Measurements from ENCODE around the gene ZNF724. TPM values are rescaled to one million over a fixed set of nuclear protein-coding genes. Genes with fewer than 3 reads are reported as not detected.
"Not testable (repeated sequence)": the region's sequence is repeated elsewhere in the genome, so short reads cannot be mapped to it uniquely, and the experiment has no call there.

The ZNF724 gene
- total RNA-seq, 4 donors from 2014 or later: 0.22 to 1.4 (median 0.82) TPM

- DNase-seq (ENCODE audit: low spot score in 2 of 2): no peak
- Histone ChIP-seq H3K9me3 (peaks cover 0 to 10% (median 0%) of the 10 kb centered on the region in 4 donors), H3K4me1 (no peaks in the 10 kb centered on the region), H3K27me3 (no peaks in the 10 kb centered on the region), H3K27ac (no peak overlapping the region), H3K36me3 (no peaks in the 10 kb centered on the region), H3K4me3 (no peak overlapping the region)
- WGBS, 2 donors: 92 to 98% methylated on average over 1 of the region's 1 CpG
- TF ChIP-seq CTCF (IDR thresholded peaks at IDR 0.05): no peak
- no peak for TF ChIP-seq POLR2A (IDR thresholded peaks at IDR 0.05)
- no peak for TF ChIP-seq EP300 (IDR thresholded peaks at IDR 0.05)
Measured at GRCh38 chr19:23285948-23286347, 35.8 kb upstream of the ZNF724 start.

- H3K36me3 ChIP-seq; H3K4me3 ChIP-seq; H3K9me3 ChIP-seq; DNase-seq (ENCODE audit: low spot score in 2 of 2); H3K27ac ChIP-seq; H3K4me1 ChIP-seq; H3K27me3 ChIP-seq: not testable (repeated sequence)
- 91 to 92% methylated on average over 2 of the region's 2 CpGs for WGBS, 2 donors
Measured at GRCh38 chr19:23285326-23285725, 35.1 kb upstream of the ZNF724 start.

GRCh38 chr19:23283925-23284324 lies 33.7 kb upstream of the ZNF724 start:
- no peaks in the 10 kb centered on the region for H3K9me3 ChIP-seq
- H3K4me3 ChIP-seq: no peak overlapping the region
- no peaks in the 10 kb centered on the region for H3K4me1 ChIP-seq
- DNase-seq (ENCODE audit: low spot score in 2 of 2): peak in 1 of 2 donors; percentile 51
- no peaks in the 10 kb centered on the region for H3K27me3 ChIP-seq
- no peak overlapping the region for H3K27ac ChIP-seq
- no peaks in the 10 kb centered on the region for H3K36me3 ChIP-seq
- TF ChIP-seq CTCF (IDR thresholded peaks at IDR 0.05) (peak in 4 of 5 experiments; percentile 42 to 59 (median 50)), EP300 (IDR thresholded peaks at IDR 0.05) (no peak)
- WGBS, 2 donors: 11 to 17% methylated on average over 6 of the region's 6 CpGs

- H3K36me3 ChIP-seq: no peaks in the 10 kb centered on the region
- no peaks in the 10 kb centered on the region for H3K27me3 ChIP-seq
- no peak for DNase-seq (ENCODE audit: low spot score in 2 of 2)
- no peaks in the 10 kb centered on the region for H3K4me1 ChIP-seq
- TF ChIP-seq EP300 (IDR thresholded peaks at IDR 0.05) (no peak), CTCF (IDR thresholded peaks at IDR 0.05) (no peak), POLR2A (IDR thresholded peaks at IDR 0.05) (no peak)
- no peak overlapping the region for H3K4me3 ChIP-seq
- WGBS, 2 donors: 79 to 85% methylated on average over 4 of the region's 4 CpGs
- no peak overlapping the region for H3K27ac ChIP-seq
- H3K9me3 ChIP-seq: no peaks in the 10 kb centered on the region
Measured at GRCh38 chr19:23281663-23282276, 31.6 kb upstream of the ZNF724 start.

- H3K4me3 ChIP-seq; H3K9me3 ChIP-seq; DNase-seq (ENCODE audit: low spot score in 2 of 2); H3K27ac ChIP-seq; H3K36me3 ChIP-seq; H3K27me3 ChIP-seq; H3K4me1 ChIP-seq: not testable (repeated sequence)
- WGBS, 2 donors: 43 to 68% methylated on average over 3 of the region's 3 CpGs
Measured at GRCh38 chr19:23278118-23278517, 27.9 kb upstream of the ZNF724 start.

- H3K36me3 ChIP-seq: peaks cover 0 to 11% (median 0%) of the 10 kb centered on the region in 3 donors
- TF ChIP-seq EP300 (IDR thresholded peaks at IDR 0.05) (peak in 1 of 2 donors; percentile 91), CTCF (IDR thresholded peaks at IDR 0.05) (no peak), POLR2A (IDR thresholded peaks at IDR 0.05) (peak; percentile 43 to 79)
- 0 to 1% methylated on average over 34 to 42 of the region's 50 CpGs for WGBS, 2 donors
- peak overlapping the region; percentile 85 to 90 (median 88) for H3K27ac ChIP-seq
- peaks cover 0 to 15% (median 4%) of the 10 kb centered on the region in 4 donors for H3K4me1 ChIP-seq
- no peaks in the 10 kb centered on the region for H3K27me3 ChIP-seq
- DNase-seq (ENCODE audit: low spot score in 2 of 2): peak; percentile 88 to 93
- no peaks in the 10 kb centered on the region for H3K9me3 ChIP-seq
- peak overlapping the region; percentile 68 to 93 (median 83) for H3K4me3 ChIP-seq
Measured at GRCh38 chr19:23273590-23274412, 23.6 kb upstream of the ZNF724 start.

Measured in tibial nerve (tissue), 4 donors.